Measurements from ENCODE around the gene PIGU. TPM values are rescaled to one million over a fixed set of nuclear protein-coding genes. Genes with fewer than 3 reads are reported as not detected.

The PIGU gene
- total RNA-seq, 1 donor = 9.0 TPM

GRCh38 chr20:34573541-34574300, 103.2 kb downstream of the PIGU start:
- no peaks in the 10 kb centered on the region for H4K20me1 ChIP-seq (ENCODE audit: insufficient read depth, low read length)
- H3K27me3 ChIP-seq (ENCODE audit: insufficient read depth, low read length) = no peaks in the 10 kb centered on the region
- no peak for TF ChIP-seq CTCF (IDR thresholded peaks at IDR 0.05; ENCODE audit: extremely low read depth, low read depth, low read length)
- H3K79me2 ChIP-seq (ENCODE audit: insufficient read depth, low read length) = no peaks in the 10 kb centered on the region
- H3K4me3 ChIP-seq (ENCODE audit: insufficient read depth, low read length) = no peak overlapping the region
- no peak overlapping the region for H3K4me2 ChIP-seq (ENCODE audit: insufficient read depth, low read length)
- DNase-seq (ENCODE audit: insufficient read length, low spot score, missing footprints) = no peak
- H2AFZ ChIP-seq (ENCODE audit: low read length) = no peak overlapping the region
- H3K4me1 ChIP-seq (ENCODE audit: insufficient read depth, low read length) = peaks cover 10% of the 10 kb centered on the region
- H3K27ac ChIP-seq (ENCODE audit: low read depth, low read length) = no peak overlapping the region
- no peaks in the 10 kb centered on the region for H3K9me3 ChIP-seq (ENCODE audit: low read depth, low read length)
- H3K36me3 ChIP-seq (ENCODE audit: insufficient read depth, low read length) = peaks cover 3% of the 10 kb centered on the region

DNA sequence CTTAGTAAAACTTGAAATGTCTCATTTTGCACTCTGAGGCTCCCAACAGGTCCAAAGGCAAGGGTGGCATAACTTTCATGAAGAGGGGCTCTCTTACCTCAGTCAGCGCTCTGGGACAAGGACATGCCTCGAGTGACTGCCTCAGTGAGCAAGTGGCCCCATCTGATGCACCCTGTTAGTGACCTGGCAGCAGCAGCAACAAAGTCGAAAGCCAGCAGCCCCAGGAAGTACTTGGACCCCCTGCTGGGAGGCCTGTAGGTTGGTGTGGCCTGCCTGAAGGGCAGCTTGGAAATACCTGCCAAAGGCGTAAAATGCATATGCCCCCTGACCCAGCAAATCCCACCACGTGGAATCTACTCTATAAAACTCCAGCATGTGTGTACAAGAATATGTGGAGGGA, 105.1 kb downstream of the PIGU start:
- Histone ChIP-seq H3K4me1 (ENCODE audit: insufficient read depth, low read length) (peaks cover 2% of the 10 kb centered on the region), H3K9me3 (ENCODE audit: low read depth, low read length) (no peaks in the 10 kb centered on the region), H2AFZ (ENCODE audit: low read length) (no peak overlapping the region), H3K36me3 (ENCODE audit: insufficient read depth, low read length) (peaks cover 3% of the 10 kb centered on the region), H3K4me2 (ENCODE audit: insufficient read depth, low read length) (no peak overlapping the region), H3K27me3 (ENCODE audit: insufficient read depth, low read length) (no peaks in the 10 kb centered on the region), H4K20me1 (ENCODE audit: insufficient read depth, low read length) (no peaks in the 10 kb centered on the region), H3K27ac (ENCODE audit: low read depth, low read length) (no peak overlapping the region), H3K79me2 (ENCODE audit: insufficient read depth, low read length) (no peaks in the 10 kb centered on the region), H3K4me3 (ENCODE audit: insufficient read depth, low read length) (no peak overlapping the region)
- TF ChIP-seq CTCF (IDR thresholded peaks at IDR 0.05; ENCODE audit: extremely low read depth, low read depth, low read length) = no peak
- DNase-seq (ENCODE audit: insufficient read length, low spot score, missing footprints) = no peak

- Histone ChIP-seq H3K27me3 (ENCODE audit: insufficient read depth, low read length) (no peaks in the 10 kb centered on the region), H4K20me1 (ENCODE audit: insufficient read depth, low read length) (no peaks in the 10 kb centered on the region), H3K9me3 (ENCODE audit: low read depth, low read length) (no peaks in the 10 kb centered on the region), H3K4me1 (ENCODE audit: insufficient read depth, low read length) (peaks cover 2% of the 10 kb centered on the region), H3K4me3 (ENCODE audit: insufficient read depth, low read length) (no peak overlapping the region), H3K79me2 (ENCODE audit: insufficient read depth, low read length) (no peaks in the 10 kb centered on the region), H3K36me3 (ENCODE audit: insufficient read depth, low read length) (peaks cover 3% of the 10 kb centered on the region), H3K4me2 (ENCODE audit: insufficient read depth, low read length) (no peak overlapping the region), H3K27ac (ENCODE audit: low read depth, low read length) (no peak overlapping the region), H2AFZ (ENCODE audit: low read length) (no peak overlapping the region)
- peak; percentile 84 for DNase-seq (ENCODE audit: insufficient read length, low spot score, missing footprints)
- no peak for TF ChIP-seq CTCF (IDR thresholded peaks at IDR 0.05; ENCODE audit: extremely low read depth, low read depth, low read length)
Measured at GRCh38 chr20:34570859-34571306, 106.0 kb downstream of the PIGU start.

DNA sequence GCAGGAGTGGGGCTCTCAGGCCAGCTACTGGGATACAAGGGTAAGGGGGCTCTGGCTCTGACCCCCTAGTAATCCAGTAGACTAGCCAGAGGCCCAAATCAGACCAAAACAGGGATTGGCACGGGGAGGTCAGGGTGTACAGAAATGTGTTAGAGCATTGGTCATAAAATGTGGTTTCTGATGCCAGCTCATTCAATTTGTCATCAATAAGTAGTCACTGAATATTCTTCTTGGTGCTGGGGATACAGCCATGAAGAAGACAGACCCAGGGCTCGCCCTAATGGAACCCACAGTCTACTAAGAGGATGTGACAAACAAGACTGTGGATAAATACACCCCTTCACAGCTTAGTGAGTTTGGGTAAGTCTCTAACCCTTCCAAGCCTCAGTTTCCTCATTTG, 107.3 kb downstream of the PIGU start:
- TF ChIP-seq CTCF (IDR thresholded peaks at IDR 0.05; ENCODE audit: extremely low read depth, low read depth, low read length) = no peak
- peaks cover 2% of the 10 kb centered on the region for H3K4me1 ChIP-seq (ENCODE audit: insufficient read depth, low read length)
- H3K27ac ChIP-seq (ENCODE audit: low read depth, low read length) = no peak overlapping the region
- H2AFZ ChIP-seq (ENCODE audit: low read length) = no peak overlapping the region
- H4K20me1 ChIP-seq (ENCODE audit: insufficient read depth, low read length) = no peaks in the 10 kb centered on the region
- no peak overlapping the region for H3K4me3 ChIP-seq (ENCODE audit: insufficient read depth, low read length)
- no peaks in the 10 kb centered on the region for H3K36me3 ChIP-seq (ENCODE audit: insufficient read depth, low read length)
- H3K9me3 ChIP-seq (ENCODE audit: low read depth, low read length) = no peaks in the 10 kb centered on the region
- no peaks in the 10 kb centered on the region for H3K27me3 ChIP-seq (ENCODE audit: insufficient read depth, low read length)
- H3K79me2 ChIP-seq (ENCODE audit: insufficient read depth, low read length) = no peaks in the 10 kb centered on the region
- DNase-seq (ENCODE audit: insufficient read length, low spot score, missing footprints) = no peak
- no peak overlapping the region for H3K4me2 ChIP-seq (ENCODE audit: insufficient read depth, low read length)

All from osteoblast (primary cell).